Stimulated activated naive CD4-positive, alpha-beta T cell (primary cell): ENCODE data around the gene NEB.
"Not testable (repeated sequence)": the region's sequence is repeated elsewhere in the genome, so short reads cannot be mapped to it uniquely, and the experiment has no call there.

Experiments
- DNase-seq, 6 experiments: peaks; one replicate each; lab custom pipeline; 2025; lab: John Stamatoyannopoulos, UW

The NEB gene

GRCh38 chr2:151704480-151704961 is 29.8 kb downstream of the NEB start:
- DNase-seq: not testable (repeated sequence)

DNA sequence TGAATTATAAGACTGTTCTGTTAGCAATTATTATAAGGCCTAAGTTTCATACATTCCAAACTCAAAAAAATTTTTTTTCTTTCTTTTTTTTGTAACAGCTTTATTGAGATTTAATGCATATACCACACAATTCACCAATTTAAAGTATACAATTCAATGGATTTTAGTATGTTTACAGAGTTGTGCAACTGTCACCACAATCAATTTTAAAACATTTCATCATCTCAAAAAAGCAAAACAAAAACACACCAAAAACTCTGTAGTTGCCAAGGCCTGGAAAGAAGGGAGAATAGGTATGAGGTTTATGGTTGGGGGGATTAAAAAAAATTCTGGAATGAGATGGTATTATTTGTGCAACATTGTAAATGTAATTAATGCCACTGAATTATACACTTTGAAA is 36.1 kb downstream of the NEB start:
- DNase-seq: not testable (repeated sequence)

DNA sequence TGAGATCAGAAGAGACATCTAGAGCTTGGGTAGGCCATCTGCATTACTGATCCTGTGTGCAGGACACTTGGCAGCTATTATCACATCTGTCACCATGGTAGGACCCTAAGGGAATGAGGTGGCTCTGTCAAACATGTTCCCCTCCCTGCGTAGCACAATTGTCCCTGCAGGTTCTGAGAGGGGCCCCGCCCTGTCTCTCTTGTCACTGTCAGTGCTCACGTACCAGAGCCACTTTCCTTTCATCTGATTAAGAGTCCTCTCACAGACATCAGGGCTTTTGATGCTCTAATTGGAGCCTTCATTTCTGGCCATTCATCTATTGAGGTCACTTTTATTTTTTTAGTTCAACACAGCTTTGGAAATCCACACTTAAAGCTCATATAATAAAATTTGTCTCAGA is 38.5 kb downstream of the NEB start:
- DNase-seq: no peak

DNA sequence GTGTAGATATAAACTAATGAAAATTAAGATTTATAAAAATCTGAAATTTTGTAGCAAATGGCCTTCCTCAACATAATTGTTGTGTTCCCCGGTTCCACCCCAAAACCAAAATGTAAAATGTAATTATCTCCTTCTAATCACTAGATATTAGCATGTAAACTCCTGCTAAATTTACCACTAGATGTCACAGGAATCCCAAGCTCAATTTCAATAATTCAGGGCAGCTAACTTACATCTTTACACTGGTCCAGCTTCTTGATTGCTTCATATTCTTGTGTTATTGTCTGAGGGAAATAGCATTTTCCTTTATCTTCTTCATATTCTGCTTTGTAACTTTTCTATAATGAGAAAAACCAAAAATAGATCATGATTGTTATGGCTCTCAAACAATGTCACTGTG is 42.6 kb downstream of the NEB start:
- no peak for DNase-seq

DNA sequence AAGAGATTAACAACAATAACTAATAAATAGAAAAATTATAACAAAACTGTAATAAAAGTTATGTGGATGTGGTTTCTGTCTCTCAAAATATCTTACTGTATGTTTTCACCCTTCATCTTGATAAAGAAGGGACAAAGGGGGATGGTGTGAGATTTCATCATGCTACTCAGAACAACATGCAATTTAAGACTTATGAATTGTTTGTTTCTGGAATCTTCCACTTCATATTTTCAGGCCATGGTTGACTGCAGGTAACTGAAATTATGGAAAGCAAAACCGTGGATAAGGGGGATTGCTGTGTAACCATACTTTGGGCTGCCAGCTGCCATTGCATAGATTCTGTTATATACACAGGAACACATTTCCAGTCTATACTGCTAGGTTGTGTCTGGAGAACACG is 45.6 kb downstream of the NEB start:
- no peak for DNase-seq

DNA sequence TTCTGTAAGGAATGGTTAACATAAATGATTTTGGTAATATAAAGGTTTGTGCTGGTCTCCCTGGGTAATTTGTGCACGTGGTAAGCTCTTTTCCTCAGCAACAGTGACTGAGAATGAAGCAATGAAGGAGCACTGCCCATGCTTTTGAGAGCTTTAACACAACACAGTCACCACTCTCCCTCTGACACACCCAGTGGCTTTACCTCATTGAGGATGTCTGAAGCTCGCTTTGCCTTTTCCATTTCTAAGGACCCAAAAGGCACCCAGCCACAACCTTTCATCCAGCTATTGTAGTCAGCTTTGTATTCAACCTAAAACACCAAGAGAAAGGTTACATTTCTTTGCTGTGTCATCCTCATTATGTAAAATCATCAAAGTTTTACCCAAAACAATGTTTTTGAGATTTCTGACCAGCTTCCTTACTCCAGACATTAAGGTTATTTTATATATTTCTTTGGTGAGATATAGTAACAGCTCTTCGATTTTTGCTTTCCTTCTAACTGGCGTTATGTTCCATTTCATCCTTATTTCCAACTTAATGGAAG is 51.7 kb downstream of the NEB start:
- no peak for DNase-seq

GRCh38 chr2:151681051-151681450 is 53.2 kb downstream of the NEB start:
- no peak for DNase-seq

DNA sequence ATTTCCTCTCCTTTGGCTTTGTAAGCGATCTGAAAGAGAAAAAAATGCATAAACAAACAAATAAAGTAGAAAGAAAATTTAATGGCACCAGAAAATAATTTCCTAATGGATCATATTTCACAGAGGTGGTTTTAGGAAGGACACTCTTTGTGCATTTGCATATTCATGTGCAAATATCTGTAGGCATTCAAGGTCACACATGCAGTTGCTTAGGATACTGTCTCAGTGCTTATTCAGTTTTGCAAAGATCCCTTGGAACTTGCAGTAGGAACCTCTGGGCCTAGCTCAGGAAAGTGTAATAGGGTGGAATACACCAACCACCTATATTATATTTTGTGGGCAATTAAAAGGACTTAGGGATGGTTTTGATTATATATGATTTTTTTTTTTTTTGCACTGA is 54.3 kb downstream of the NEB start:
- no peak for DNase-seq

DNA sequence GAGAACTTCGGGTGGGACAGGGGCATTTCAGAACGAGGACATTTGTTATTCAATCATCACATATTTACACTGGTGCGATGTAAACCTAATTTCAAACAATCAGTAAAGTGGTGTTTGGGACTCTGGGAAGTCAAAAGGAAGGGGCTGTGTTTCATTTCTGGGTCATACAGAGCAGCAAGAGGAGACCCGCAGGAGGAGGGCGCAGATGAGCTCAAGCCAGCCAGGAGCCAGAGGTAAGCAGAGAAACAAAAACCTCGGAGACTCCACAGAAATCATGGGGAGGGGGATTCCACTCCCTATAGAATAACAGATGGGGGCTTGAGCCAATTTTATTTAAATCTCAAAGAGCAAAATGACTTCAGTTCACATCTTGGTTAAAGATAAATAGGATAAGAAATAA is 55.4 kb downstream of the NEB start:
- no peak for DNase-seq

- no peak for DNase-seq
Measured at GRCh38 chr2:151673016-151673415, 61.3 kb downstream of the NEB start.

DNA sequence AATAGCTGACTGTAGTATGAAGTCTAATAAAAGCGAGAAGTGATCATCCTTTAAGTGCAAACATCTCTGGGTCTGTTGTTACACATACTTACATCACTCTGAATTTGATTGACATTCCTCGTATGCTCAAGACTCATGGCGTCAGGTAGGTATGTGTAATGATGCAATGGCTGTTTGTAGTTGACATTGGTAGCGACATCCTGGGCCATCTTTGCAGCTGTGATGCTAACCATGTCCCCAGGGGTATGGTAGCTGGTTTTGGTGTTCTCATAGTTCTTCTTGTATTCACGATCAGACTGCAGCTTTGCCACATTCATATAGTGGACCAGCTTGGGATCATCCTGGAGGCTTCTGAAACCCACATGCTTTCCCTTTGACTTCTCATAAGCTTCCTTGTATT is 62.0 kb downstream of the NEB start:
- no peak for DNase-seq

DNA sequence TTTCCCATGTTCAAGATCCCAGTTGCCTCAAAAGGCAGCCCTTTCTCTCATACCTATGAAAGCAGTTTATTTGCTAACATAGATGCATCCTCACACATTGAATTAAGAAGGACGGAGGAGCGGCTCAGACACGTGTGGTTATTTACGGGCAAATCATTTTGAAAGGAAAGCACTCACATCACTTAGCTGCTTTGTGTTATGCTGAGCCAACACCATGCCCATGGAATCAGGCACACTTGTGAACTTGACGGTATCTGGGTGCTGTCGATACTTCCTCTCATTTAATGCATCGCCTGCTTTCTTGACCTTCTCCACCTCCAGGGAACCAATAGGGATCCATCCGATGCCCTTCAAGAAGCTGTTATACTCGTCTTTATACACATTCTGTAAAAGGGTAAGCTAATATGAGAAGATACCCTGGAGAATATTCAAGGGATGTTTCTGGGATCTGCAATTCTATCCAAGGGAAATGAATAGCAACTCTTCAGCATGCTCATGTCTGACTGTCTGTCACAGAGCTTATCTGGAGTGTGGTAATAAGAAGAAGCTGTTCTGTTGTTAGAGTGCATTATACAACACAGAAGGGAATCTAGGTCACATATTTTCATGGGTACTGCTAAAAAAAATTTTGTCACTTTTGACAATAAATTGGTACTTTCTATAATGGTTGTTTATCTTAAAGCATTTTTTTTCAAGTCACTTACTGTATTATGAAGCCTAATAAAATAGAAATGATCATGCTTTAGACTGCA is 63.3 kb downstream of the NEB start:
- no peak for DNase-seq

- DNase-seq: no peak
Measured at GRCh38 chr2:151670346-151670745, 63.9 kb downstream of the NEB start.

DNA sequence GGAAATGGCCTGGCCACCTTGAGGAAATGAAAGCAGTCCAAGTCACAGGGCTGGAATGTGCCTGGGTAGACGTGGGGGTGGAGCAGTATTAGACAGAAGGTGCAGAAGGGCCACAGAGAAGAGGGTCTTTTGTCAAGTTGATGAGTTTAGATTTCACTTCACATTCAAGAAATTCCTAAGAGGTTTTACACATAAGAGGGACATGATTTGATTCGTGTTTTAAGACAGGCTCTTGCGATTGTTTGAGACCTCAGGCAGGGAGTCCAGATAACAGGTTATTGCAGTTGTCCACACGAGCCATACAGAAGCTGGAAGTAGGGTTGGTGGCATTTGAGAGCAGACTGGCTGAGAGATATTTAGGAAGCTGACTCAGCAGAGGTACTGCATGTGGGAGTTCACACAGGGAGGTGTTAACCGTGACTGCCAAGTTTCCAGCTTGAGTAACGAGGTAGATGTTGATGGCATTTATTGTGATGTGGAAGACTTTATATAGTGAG is 64.6 kb downstream of the NEB start:
- no peak for DNase-seq

DNA sequence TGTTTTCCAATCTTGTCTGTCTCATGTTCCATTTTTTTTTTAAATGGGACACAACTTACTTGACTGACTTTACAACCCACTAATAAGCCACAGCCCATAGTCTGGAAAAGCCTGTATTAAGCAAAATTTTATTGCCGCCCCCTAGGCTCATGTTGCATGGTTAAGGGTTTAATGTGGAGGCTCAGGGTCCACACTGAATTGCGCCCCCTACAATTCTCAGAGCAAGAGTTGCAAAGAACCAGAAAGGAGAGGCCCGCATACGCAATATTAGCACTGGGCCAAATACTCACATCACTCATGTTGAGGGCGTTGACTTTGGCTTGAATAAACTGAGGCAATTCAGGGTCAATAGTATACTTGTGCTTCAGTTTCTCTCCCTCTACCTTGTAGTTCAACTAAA is 65.5 kb downstream of the NEB start:
- no peak for DNase-seq

DNA sequence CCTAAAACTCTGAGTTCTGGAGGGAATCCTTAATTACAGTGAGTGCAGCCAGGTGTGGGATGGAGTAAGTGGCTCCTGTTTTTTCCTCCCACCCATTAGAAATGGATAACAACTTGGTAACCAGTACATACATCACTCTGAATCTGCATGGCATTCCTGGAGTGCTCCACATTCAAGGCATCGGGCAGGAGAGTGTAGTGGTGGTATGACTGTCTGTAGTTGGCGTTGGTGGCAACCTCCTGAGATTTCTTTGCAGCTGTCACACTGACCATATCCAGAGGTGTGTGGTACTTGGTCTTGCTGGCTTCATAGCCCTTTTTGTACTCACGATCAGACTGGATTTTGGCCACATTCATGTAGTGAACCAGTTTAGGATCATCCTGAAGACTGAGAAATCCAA is 68.3 kb downstream of the NEB start:
- no peak for DNase-seq

DNA sequence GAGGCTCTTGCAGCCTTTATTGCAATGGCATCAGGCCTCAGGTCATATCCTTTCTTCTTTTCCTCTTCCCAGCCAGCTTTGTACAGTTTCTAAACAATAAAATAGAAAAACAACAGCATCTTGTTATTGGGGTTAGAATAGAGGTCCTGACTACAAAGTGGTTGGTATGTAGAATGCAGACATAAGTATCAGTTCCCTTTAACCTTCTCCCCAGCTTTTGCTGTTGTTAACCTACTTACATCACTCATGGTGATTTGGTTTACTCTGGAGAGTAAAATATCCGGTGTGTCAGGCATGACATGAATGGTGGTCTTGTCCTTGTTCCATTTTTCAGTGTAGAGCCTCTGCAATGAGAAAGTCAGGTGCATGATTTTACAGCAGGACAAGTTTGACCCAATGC is 69.8 kb downstream of the NEB start:
- DNase-seq: no peak

DNA sequence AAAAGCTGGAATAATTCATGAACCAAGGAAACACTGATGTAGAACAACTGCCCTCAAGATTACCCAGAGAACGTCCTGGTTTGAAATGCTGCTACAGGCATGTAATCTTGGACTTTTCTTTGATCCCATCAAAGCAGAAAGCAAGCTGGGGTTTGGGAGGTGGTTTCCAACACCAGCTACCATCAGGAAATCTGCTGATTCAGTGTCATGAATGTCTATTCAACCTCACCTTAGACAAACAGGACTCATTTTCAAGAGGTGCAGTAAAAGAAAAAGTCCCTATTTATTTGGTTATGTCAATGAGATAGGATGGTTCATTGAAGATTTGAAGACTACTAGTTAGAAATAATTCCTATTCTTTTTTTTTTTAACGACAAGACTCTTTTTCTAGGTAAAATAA is 72.7 kb downstream of the NEB start:
- DNase-seq: no peak

- DNase-seq: no peak
Measured at GRCh38 chr2:151658081-151658480, 76.2 kb downstream of the NEB start.

- no peak for DNase-seq
Measured at GRCh38 chr2:151657667-151658076, 76.6 kb downstream of the NEB start.

DNA sequence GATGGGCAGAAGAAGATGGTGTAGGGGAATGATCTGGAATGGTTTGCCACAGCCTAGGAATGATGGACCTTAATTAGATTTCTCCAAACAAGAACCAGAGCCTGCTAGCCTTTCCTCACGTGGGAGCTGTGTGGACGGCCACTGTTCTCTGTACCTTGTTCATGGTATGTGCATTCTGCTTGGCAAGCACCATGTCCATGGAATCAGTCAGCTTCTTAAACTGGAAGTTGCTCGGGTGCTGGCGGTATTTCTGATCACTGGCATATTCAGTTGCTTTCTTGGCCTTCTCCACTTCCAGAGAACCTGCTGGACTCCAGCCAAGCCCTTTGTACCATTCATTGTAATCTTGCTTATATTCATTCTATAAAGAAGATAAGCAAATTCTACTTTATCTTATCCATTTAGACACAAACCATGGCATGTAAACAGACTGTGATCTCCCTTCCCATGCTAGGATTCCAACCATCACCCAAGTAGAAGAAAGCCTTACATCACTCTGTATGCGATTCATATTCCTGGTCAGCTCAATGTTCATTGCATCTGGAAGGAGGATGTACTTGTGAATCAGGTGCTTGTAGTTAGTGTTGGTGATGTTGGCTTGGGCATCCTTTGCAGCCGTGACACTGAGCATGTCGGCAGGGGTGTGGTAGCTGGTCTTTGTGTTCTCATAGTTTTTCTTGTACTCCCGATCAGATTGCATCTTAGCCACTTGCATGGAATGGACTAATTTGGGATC is 78.4 kb downstream of the NEB start:
- DNase-seq: no peak

GRCh38 chr2:151654891-151655290 is 79.4 kb downstream of the NEB start:
- DNase-seq: no peak

DNA sequence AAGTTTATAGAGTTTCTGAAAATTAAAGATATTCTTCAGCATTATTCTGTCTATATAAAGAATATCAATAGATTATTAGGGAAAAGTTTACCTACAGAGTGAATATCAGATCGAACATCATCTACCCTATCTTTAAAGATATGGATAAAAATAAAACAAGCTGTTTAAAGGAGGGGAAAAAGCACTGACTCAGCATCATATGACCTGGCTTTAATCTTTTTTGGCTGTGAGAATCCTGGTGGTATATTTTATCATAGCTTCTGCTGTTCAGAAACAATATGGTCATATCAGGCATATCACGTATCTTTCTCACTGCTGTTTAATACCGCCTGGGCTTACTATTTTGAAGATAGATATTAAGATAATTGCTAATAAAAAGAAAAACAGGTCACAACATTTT is 80.2 kb downstream of the NEB start:
- DNase-seq: no peak
